ENCODE data around the gene ZNF678. TPM values are rescaled to one million over a fixed set of nuclear protein-coding genes. Genes with fewer than 3 reads are reported as not detected.

The ZNF678 gene
- total and polyA plus RNA-seq, 9 of the 15 experiments (the other 6 are each of a cell fraction or from before 2014, with no cell fraction given), result 3.0 to 16.8 (median 8.0) TPM

DNA sequence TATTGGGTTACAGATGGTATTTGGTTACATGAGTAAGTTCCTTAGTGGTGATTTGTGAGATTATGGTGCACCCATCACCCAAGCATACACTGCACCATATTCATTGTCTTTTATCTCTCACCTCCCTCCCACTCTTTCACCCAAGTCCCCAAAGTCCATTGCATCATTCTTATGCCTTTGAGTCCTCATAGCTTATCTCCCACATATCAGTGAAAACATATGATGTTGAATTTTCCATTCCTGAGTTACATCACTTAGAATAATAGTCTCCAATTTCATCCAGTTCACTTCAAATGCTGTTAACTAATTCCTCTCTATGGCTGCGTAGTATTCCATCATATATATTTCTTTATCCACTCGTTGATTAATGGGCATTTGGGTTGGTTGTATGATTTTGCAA, 36.8 kb upstream of the ZNF678 start (continued):
- TF ChIP-seq SIN3A (IDR thresholded peaks at IDR 0.05; ENCODE audit: borderline replicate concordance in 2 of 2, control insufficient read depth in 1 of 2, low read depth in 2 of 2, low read length in 2 of 2) (no peak), RREB1 (CRISPR knock-in tag; IDR thresholded peaks at IDR 0.05) (no peak), ATF7 (IDR thresholded peaks at IDR 0.05) (peak; percentile 93), SMAD2 (IDR thresholded peaks at IDR 0.05; ENCODE audit: low read depth, low read length) (no peak), ESRRB (CRISPR knock-in tag; IDR thresholded peaks at IDR 0.05; ENCODE audit: borderline replicate concordance) (no peak), ETS1 (conservative IDR thresholded peaks at IDR 0.05; ENCODE audit: control insufficient read depth, low read depth, low read length) (no peak), HDAC2 (IDR thresholded peaks at IDR 0.05) (no peak), EGR1 (conservative IDR thresholded peaks at IDR 0.05) (0 out of 2 replicates have a peak, but pooled peaks have one; percentile 11), EHMT2 (IDR thresholded peaks at IDR 0.05) (peak; percentile 49; the same call in 1 of the 2 replicates), FOXJ2 (tag; IDR thresholded peaks at IDR 0.05) (peak; percentile 18; the same call in 1 of the 2 replicates), JUN (IDR thresholded peaks at IDR 0.05; ENCODE audit: borderline replicate concordance, low read depth, low read length) (peak; percentile 47; the same call in 1 of the 2 replicates), JUN (CRISPR knock-in tag; IDR thresholded peaks at IDR 0.05; ENCODE audit: borderline replicate concordance) (no peak), ZNF239 (CRISPR knock-in tag; IDR thresholded peaks at IDR 0.05) (no peak), ADNP (tag; IDR thresholded peaks at IDR 0.05) (no peak), ZNF75A (CRISPR knock-in tag; IDR thresholded peaks at IDR 0.05) (no peak)
- TF ChIP-seq, protein P1, sequence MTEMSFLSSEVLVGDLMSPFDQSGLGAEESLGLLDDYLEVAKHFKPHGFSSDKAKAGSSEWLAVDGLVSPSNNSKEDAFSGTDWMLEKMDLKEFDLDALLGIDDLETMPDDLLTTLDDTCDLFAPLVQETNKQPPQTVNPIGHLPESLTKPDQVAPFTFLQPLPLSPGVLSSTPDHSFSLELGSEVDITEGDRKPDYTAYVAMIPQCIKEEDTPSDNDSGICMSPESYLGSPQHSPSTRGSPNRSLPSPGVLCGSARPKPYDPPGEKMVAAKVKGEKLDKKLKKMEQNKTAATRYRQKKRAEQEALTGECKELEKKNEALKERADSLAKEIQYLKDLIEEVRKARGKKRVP (CRISPR knock-in tag; IDR thresholded peaks at IDR 0.05), result peak; percentile 74

Measured in K562 (cell line).